ENCODE results near the gene USP3.

The USP3 gene

DNA sequence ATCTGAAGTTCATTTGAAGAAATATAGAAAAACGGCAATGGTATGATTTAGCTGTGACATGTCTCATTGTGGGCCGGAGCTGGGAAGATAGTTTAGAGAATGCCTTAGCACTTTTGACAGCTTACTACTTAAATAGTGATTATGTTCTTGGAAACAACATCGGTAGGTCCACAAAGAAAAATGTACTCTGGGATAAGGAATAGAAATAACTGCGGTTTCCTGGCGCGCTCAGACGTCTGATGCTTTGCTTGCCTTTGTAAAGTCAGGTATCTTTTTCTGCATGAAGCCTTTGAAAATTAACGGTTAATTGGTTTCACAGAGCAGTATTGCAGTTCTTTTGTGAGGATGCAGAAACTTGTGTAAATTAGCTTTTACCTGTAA is 1.4 kb downstream of the USP3 start:
- Histone ChIP-seq H3K9me3 (ENCODE audit: insufficient read depth, low read length, severe bottlenecking) (no peaks in the 10 kb centered on the region), H3K36me3 (ENCODE audit: insufficient read depth, low read length) (no peaks in the 10 kb centered on the region), H3K4me3 (ENCODE audit: low read depth in 1 of 2, low read length in 2 of 2) (peak overlapping the region; percentile 76 to 97), H3K79me2 (ENCODE audit: insufficient read depth, low read length) (peaks cover 63% of the 10 kb centered on the region), H3K4me2 (ENCODE audit: insufficient read depth, low read length) (peak overlapping the region; percentile 90), H3K27ac (ENCODE audit: low read length) (peak overlapping the region; percentile 75; the same call in 1 of the 2 replicates), H3K27me3 (ENCODE audit: insufficient read depth, low read length, poor library complexity) (no peaks in the 10 kb centered on the region), H3K4me1 (ENCODE audit: insufficient read depth, low read length) (peaks cover 44% of the 10 kb centered on the region), H3K9ac (ENCODE audit: low read depth, low read length) (peak overlapping the region; percentile 91), H2AFZ (ENCODE audit: low read depth, low read length) (peak overlapping the region; percentile 73), H4K20me1 (ENCODE audit: insufficient read depth, low read length) (peaks cover 42% of the 10 kb centered on the region)
- DNase-seq (no peak), ATAC-seq (ENCODE audit: insufficient read depth, low read depth) (no peak)
- no peak for TF ChIP-seq EZH2 (IDR thresholded peaks at IDR 0.05; ENCODE audit: borderline replicate concordance, low read depth, low read length, severe bottlenecking)
- TF ChIP-seq, protein P1, sequence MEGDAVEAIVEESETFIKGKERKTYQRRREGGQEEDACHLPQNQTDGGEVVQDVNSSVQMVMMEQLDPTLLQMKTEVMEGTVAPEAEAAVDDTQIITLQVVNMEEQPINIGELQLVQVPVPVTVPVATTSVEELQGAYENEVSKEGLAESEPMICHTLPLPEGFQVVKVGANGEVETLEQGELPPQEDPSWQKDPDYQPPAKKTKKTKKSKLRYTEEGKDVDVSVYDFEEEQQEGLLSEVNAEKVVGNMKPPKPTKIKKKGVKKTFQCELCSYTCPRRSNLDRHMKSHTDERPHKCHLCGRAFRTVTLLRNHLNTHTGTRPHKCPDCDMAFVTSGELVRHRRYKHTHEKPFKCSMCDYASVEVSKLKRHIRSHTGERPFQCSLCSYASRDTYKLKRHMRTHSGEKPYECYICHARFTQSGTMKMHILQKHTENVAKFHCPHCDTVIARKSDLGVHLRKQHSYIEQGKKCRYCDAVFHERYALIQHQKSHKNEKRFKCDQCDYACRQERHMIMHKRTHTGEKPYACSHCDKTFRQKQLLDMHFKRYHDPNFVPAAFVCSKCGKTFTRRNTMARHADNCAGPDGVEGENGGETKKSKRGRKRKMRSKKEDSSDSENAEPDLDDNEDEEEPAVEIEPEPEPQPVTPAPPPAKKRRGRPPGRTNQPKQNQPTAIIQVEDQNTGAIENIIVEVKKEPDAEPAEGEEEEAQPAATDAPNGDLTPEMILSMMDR (IDR thresholded peaks at IDR 0.05; ENCODE audit: borderline replicate concordance, extremely low read depth, low read length, poor library complexity, severe bottlenecking) = no peak

DNA sequence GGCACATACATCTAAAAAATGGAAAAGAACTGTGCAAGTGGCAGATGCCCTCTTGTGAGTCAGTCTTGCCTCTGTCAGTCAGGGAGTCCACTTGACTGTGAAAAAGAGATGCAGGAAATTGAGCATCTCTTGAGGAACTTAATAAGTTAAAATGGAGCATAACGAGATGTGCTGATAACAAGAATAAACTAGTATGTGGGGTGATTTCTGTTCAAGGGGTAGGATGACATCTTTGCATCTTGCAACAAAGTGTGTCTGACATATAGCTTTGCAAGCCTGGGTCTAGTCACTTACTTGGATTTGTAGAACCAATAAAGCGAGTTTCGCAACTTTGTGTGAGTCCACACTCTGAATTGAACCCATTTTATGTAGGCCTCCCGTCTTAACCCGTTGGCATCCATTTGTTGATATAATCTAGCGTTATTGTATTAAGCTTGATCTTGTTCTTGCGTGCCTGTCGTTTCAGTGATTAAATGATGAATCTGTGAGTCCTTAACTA is 2.2 kb downstream of the USP3 start:
- Histone ChIP-seq H4K20me1 (ENCODE audit: insufficient read depth, low read length) (peaks cover 47% of the 10 kb centered on the region), H3K27ac (ENCODE audit: low read length) (no peak overlapping the region), H3K9ac (ENCODE audit: low read depth, low read length) (peak overlapping the region; percentile 91), H3K27me3 (ENCODE audit: insufficient read depth, low read length, poor library complexity) (no peaks in the 10 kb centered on the region), H3K4me3 (ENCODE audit: low read depth in 1 of 2, low read length in 2 of 2) (peak overlapping the region in 1 of 2 experiments; percentile 76; a peak in 2 of 4 replicates), H3K36me3 (ENCODE audit: insufficient read depth, low read length) (no peaks in the 10 kb centered on the region), H2AFZ (ENCODE audit: low read depth, low read length) (no peak overlapping the region), H3K9me3 (ENCODE audit: insufficient read depth, low read length, severe bottlenecking) (no peaks in the 10 kb centered on the region), H3K4me2 (ENCODE audit: insufficient read depth, low read length) (peak overlapping the region; percentile 90), H3K79me2 (ENCODE audit: insufficient read depth, low read length) (peaks cover 70% of the 10 kb centered on the region), H3K4me1 (ENCODE audit: insufficient read depth, low read length) (peaks cover 44% of the 10 kb centered on the region)
- DNase-seq (no peak), ATAC-seq (ENCODE audit: insufficient read depth, low read depth) (no peak)
- TF ChIP-seq, protein P1 (IDR thresholded peaks at IDR 0.05; ENCODE audit: borderline replicate concordance, extremely low read depth, low read length, poor library complexity, severe bottlenecking) = no peak

DNA sequence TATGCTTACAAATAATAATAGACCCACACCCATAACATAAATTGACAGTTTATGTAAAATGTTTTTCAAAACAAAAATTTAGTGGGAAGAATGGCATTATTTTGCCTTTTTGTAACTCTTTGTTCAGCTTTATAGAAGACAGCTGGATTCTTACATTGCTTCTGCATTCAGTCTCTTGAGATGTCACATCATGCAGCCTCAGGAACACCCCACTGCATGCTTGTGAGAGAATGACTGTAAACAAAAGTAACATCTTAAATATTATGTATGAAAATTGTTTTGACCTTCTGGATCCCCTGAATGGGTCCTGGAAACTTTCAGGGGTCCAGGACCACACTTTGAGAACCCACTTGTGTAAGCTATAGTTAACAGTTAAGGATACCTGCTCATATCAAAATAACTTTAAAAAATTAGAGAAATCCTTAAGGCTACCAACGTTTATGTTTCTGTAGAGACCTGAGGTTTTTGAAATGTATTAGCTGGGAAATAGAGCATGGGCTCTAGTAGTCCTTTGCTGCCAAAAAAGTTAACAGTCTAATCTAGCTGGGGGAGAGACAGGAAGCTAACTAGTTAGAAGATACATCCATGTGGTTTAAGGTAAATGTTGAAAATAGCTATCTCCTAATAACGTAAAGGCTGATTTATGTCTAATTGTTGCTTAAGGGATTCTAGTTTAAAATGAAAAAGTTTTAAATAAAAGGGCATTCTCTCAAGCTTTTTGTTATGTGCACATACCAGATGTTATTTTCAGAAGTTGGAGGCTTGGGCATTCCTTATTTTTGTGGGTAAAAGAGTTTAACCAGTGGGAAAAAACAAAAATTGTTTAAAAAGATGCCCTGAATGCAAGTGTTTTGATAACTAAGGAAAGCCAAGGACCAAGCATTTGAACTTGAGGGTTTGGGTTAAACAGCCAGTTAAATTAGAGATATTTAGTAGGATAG is 3.8 kb downstream of the USP3 start:
- peaks cover 61% of the 10 kb centered on the region for H4K20me1 ChIP-seq (ENCODE audit: insufficient read depth, low read length)
- ATAC-seq (ENCODE audit: insufficient read depth, low read depth) (no peak), DNase-seq (no peak)
- H3K4me1 ChIP-seq (ENCODE audit: insufficient read depth, low read length) = peaks cover 44% of the 10 kb centered on the region
- no peaks in the 10 kb centered on the region for H3K27me3 ChIP-seq (ENCODE audit: insufficient read depth, low read length, poor library complexity)
- H3K36me3 ChIP-seq (ENCODE audit: insufficient read depth, low read length) = no peaks in the 10 kb centered on the region
- no peak overlapping the region for H3K27ac ChIP-seq (ENCODE audit: low read length)
- H3K4me2 ChIP-seq (ENCODE audit: insufficient read depth, low read length) = peak overlapping the region; percentile 90; the same call in 1 of the 2 replicates
- H3K9me3 ChIP-seq (ENCODE audit: insufficient read depth, low read length, severe bottlenecking) = no peaks in the 10 kb centered on the region
- no peak overlapping the region for H3K9ac ChIP-seq (ENCODE audit: low read depth, low read length)
- TF ChIP-seq, protein P1 (IDR thresholded peaks at IDR 0.05; ENCODE audit: borderline replicate concordance, extremely low read depth, low read length, poor library complexity, severe bottlenecking) = no peak
- no peak for TF ChIP-seq EZH2 (IDR thresholded peaks at IDR 0.05; ENCODE audit: borderline replicate concordance, low read depth, low read length, severe bottlenecking)
- no peak overlapping the region for H3K4me3 ChIP-seq (ENCODE audit: low read depth in 1 of 2, low read length in 2 of 2)
- H3K79me2 ChIP-seq (ENCODE audit: insufficient read depth, low read length) = peaks cover 85% of the 10 kb centered on the region
- H2AFZ ChIP-seq (ENCODE audit: low read depth, low read length) = no peak overlapping the region

All from DND-41 (cell line).